Measurements from ENCODE around the gene VAV2.

VAV2 gene

GRCh38 chr9:133821601-133822429 lies 170.3 kb downstream of the VAV2 start:
- TF ChIP-seq CTCF (IDR thresholded peaks at IDR 0.05; ENCODE audit: poor library complexity, severe bottlenecking): no peak
- Histone ChIP-seq H3K9me3 (ENCODE audit: severe bottlenecking) (no peaks in the 10 kb centered on the region), H3K36me3 (ENCODE audit: low read depth) (peaks cover 15% of the 10 kb centered on the region), H3K27me3 (ENCODE audit: insufficient read depth, poor library complexity, severe bottlenecking) (no peaks in the 10 kb centered on the region), H3K27ac (ENCODE audit: poor library complexity, severe bottlenecking) (no peak overlapping the region), H3K4me1 (ENCODE audit: insufficient read depth, poor library complexity, severe bottlenecking) (no peaks in the 10 kb centered on the region), H3K4me3 (ENCODE audit: severe bottlenecking) (no peak overlapping the region)
- DNase-seq (ENCODE audit: low spot score): no peak
- ATAC-seq (ENCODE audit: low read depth): no peak

- no peaks in the 10 kb centered on the region for H3K4me1 ChIP-seq (ENCODE audit: insufficient read depth, poor library complexity, severe bottlenecking)
- no peaks in the 10 kb centered on the region for H3K27me3 ChIP-seq (ENCODE audit: insufficient read depth, poor library complexity, severe bottlenecking)
- H3K36me3 ChIP-seq (ENCODE audit: low read depth): peaks cover 24% of the 10 kb centered on the region
- TF ChIP-seq CTCF (IDR thresholded peaks at IDR 0.05; ENCODE audit: poor library complexity, severe bottlenecking): no peak
- no peak overlapping the region for H3K27ac ChIP-seq (ENCODE audit: poor library complexity, severe bottlenecking)
- H3K4me3 ChIP-seq (ENCODE audit: severe bottlenecking): no peak overlapping the region
- ATAC-seq (ENCODE audit: low read depth) (no peak), DNase-seq (ENCODE audit: low spot score) (no peak)
- H3K9me3 ChIP-seq (ENCODE audit: severe bottlenecking): no peaks in the 10 kb centered on the region
Measured at GRCh38 chr9:133819923-133820322, 172.2 kb downstream of the VAV2 start.

- Histone ChIP-seq H3K27ac (ENCODE audit: poor library complexity, severe bottlenecking) (no peak overlapping the region), H3K36me3 (ENCODE audit: low read depth) (peaks cover 30% of the 10 kb centered on the region), H3K27me3 (ENCODE audit: insufficient read depth, poor library complexity, severe bottlenecking) (no peaks in the 10 kb centered on the region), H3K4me3 (ENCODE audit: severe bottlenecking) (no peak overlapping the region), H3K4me1 (ENCODE audit: insufficient read depth, poor library complexity, severe bottlenecking) (no peaks in the 10 kb centered on the region), H3K9me3 (ENCODE audit: severe bottlenecking) (no peaks in the 10 kb centered on the region)
- no peak for TF ChIP-seq CTCF (IDR thresholded peaks at IDR 0.05; ENCODE audit: poor library complexity, severe bottlenecking)
- ATAC-seq (ENCODE audit: low read depth): no peak
- DNase-seq (ENCODE audit: low spot score): no peak
Measured at GRCh38 chr9:133818444-133818843, 173.7 kb downstream of the VAV2 start.

GRCh38 chr9:133815781-133816180 lies 176.3 kb downstream of the VAV2 start:
- no peak for ATAC-seq (ENCODE audit: low read depth)
- H3K4me1 ChIP-seq (ENCODE audit: insufficient read depth, poor library complexity, severe bottlenecking): no peaks in the 10 kb centered on the region

More at GRCh38 chr9:133815781-133816180, 176.3 kb downstream of the VAV2 start:
- H3K4me3 ChIP-seq (ENCODE audit: severe bottlenecking): no peak overlapping the region
- TF ChIP-seq CTCF (IDR thresholded peaks at IDR 0.05; ENCODE audit: poor library complexity, severe bottlenecking): no peak
- no peaks in the 10 kb centered on the region for H3K9me3 ChIP-seq (ENCODE audit: severe bottlenecking)
- H3K27ac ChIP-seq (ENCODE audit: poor library complexity, severe bottlenecking): no peak overlapping the region
- H3K36me3 ChIP-seq (ENCODE audit: low read depth): peaks cover 45% of the 10 kb centered on the region
- DNase-seq (ENCODE audit: low spot score): no peak
- no peaks in the 10 kb centered on the region for H3K27me3 ChIP-seq (ENCODE audit: insufficient read depth, poor library complexity, severe bottlenecking)
